Astrocyte of the spinal cord (primary cell): ENCODE measurements around the gene ARCN1.

Experiments
- DNase-seq: peaks from one replicate; pipeline ENCODE4 v3.0.0; 2011; ENCODE audit warnings: low read depth, low spot score
- H3K4me3 ChIP-seq: 2 replicates; pipeline ENCODE4 v1.5.1; 2011; ENCODE audit warnings: low read depth, mild to moderate bottlenecking, low read length, moderate library complexity
- in situ Hi-C: cut with HindIII; loops from 2 replicates; pipeline ENCODE4 v1.10.0; 2017; ENCODE audit warnings: low sequenced_read_pairs
- TF ChIP-seq, protein P1 (sequence below): IDR thresholded peaks from 2 replicates; pipeline ENCODE4 v1.5.1; 2012; ENCODE audit warnings: low read depth, mild to moderate bottlenecking, low read length, inconsistent platforms

The ARCN1 gene

DNA sequence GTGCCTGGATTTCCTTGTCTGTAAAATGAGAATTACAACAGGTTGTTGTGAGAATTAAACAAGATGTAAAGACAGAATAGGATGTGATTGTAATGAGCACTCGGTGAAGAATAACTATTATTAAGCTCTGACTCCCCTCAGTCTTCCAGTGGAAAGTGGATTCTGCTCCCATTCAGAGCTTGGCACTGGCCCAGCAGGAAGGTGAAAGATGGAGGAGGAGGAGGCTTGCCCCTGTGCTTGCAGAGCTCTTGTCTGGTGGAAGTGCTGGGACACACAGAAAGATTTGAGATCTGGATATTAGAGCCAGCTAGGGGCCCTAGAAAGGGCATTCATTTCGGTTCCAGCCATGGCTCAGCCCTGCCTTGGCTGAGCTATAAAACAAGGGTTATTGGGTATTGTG lies 63.4 kb downstream of the ARCN1 start:
- in situ Hi-C loops: no loop called here
- TF ChIP-seq, protein P1, sequence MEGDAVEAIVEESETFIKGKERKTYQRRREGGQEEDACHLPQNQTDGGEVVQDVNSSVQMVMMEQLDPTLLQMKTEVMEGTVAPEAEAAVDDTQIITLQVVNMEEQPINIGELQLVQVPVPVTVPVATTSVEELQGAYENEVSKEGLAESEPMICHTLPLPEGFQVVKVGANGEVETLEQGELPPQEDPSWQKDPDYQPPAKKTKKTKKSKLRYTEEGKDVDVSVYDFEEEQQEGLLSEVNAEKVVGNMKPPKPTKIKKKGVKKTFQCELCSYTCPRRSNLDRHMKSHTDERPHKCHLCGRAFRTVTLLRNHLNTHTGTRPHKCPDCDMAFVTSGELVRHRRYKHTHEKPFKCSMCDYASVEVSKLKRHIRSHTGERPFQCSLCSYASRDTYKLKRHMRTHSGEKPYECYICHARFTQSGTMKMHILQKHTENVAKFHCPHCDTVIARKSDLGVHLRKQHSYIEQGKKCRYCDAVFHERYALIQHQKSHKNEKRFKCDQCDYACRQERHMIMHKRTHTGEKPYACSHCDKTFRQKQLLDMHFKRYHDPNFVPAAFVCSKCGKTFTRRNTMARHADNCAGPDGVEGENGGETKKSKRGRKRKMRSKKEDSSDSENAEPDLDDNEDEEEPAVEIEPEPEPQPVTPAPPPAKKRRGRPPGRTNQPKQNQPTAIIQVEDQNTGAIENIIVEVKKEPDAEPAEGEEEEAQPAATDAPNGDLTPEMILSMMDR: no peak
- no peak overlapping the region for H3K4me3 ChIP-seq
- DNase-seq: no peak

DNA sequence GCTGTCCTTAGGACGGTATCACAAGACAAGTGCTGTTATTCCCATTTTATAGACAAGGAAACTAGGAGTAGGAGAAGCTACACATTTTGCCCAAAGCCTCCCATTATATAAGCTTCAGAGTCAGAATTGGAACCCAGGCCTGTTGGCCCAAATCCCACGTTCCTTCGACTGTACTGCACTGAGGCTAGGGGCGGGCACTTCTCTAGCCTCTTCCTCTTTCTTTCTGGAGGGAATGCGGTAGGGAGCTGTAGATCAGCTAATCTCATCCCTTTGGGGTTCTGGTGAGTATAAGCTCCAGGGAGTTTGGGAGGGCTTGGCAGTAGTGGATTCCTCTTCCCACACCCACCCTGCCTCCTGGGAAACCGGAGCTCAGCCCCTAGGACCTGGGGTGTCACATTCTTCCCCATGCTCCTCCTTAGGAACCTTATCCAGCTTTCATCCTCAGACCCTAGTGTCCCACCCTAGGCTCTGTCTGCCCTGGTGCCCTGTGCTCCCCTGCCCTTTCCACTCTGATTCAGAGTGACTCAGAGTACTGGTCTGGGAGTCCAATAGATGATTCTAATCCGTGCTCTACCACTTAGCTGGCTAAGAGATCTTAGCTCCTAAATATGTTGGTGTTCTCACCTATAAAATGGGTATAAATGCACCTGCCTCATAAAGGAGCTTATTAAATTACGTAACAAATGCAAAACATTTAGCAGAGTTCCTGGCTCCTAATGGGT lies 64.5 kb downstream of the ARCN1 start:
- in situ Hi-C loops: no loop called here
- no peak for DNase-seq
- TF ChIP-seq, protein P1: no peak
- no peak overlapping the region for H3K4me3 ChIP-seq

DNA sequence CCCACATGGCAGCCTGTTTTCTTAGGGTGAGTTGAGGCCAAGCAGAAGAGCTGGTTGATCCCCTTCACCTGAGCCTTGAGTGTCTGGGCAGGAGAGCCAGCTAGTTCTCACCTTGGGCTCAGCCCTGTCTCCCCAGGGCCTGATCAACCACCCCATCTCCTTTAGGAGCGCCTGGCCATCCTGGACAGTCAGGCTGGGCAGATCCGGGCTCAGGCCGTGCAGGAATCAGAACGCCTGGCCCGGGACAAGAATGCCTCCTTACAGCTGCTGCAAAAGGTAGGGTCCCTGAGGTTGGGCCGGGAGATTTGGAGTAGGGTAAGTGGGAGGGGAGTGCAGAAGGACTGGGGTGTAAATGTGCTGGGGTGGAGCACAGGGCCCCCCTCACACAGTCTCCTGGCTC lies 66.5 kb downstream of the ARCN1 start:
- TF ChIP-seq, protein P1: no peak
- H3K4me3 ChIP-seq: no peak overlapping the region
- DNase-seq: no peak
- in situ Hi-C loops: no loop called here

DNA sequence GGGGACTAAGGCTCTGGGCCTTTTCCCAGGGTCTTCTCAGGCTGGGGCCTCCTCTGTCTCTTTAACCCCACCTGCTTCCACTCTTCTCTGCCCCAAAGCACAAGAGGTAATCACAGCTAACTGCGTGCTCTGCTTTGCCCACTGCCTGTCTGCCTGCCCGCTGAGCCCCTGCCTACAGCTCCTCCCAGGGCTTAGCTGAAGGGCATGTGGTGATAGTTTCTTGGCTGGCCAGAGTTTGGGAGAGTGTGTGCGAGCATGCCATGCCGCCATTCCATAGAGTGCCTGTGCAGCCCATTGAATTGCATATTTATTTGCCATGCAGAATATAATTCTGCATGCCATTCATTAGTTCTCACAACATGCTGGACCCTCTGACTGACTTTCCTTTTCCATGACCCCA lies 67.7 kb downstream of the ARCN1 start:
- in situ Hi-C loops: no loop called here
- TF ChIP-seq, protein P1: no peak
- no peak for DNase-seq
- H3K4me3 ChIP-seq: no peak overlapping the region

DNA sequence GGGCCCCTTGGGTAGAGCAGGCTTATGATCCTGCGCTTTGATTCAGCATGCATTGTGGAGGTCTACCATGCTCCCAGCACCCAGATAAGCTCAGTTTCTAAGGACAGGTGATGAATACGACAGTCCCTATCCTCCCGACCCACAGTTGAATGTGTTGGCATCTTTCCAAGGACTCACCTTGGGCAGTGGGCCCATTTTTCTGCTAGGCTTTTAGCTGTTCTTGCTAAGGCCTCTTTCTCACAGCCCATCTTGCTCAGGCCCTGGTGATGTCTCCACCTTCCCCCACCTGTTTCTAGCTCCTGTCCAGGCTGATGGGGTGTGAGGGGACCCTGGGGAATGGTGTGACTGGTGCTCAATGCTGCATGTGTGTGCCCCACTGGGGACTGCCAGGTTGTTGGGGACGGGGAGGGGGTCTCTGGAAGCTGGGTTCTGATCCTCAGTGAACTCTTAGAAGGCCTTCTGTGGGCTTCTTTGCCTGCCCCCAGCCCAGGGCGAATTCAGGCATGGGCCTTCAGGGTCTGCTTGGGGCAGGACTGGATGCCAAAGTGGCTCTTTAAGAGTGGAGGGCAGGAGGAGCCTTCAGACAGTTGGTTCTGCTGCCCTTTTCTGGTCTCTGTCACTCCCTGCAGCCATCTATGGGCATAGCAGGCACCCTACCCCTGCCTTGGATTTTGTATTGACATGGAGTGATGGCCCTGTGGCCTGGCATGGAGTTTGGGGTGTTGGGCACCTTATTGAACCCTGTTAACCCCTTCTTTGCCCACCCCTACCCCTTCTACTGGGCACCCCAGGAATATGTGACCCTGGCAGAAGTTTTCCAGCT lies 68.3 kb downstream of the ARCN1 start:
- no peak overlapping the region for H3K4me3 ChIP-seq
- TF ChIP-seq, protein P1: peak; percentile 5
- in situ Hi-C loops: no loop called here
- no peak for DNase-seq

DNA sequence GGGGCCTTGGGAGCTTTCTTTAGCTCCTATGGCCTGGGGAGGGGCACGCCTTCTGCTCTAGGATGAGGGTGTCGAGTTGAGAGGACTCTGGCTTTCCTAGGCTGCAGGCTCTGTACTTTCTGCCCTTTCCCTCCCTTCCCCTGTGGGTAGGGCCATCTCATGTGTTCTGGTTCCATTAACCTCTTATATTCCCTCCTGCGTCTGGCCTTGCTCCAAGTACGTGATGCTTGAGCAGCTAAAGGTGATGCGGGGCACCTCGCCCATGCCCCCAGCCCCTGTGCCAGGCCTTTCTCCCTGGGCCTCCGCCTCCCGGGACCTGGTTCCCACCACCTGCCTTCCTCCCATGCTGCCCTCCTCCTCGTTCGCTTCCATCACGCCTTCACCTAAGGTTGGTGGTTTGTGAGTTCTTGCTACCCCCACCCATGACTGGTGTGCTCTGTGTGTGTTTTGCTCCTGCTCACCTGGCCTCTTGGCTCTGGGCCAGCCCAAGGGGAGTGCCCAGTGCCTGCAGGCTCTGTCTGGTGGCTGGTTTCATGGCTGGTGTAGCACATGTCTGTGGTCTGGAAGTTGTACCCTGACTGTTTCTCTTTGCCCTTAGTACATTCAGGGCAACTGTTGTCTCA lies 69.3 kb downstream of the ARCN1 start:
- no peak overlapping the region for H3K4me3 ChIP-seq
- in situ Hi-C loops: no loop called here
- TF ChIP-seq, protein P1: no peak
- DNase-seq: no peak
